Renal cortex interstitium (tissue), 11 donors: ENCODE data around the gene CEP85. TPM values are rescaled to one million over a fixed set of nuclear protein-coding genes. Genes with fewer than 3 reads are reported as not detected.
"Not testable (repeated sequence)": the region's sequence is repeated elsewhere in the genome, so short reads cannot be mapped to it uniquely, and the experiment has no call there.

Experiments
- DNase-seq, 11 donors: peaks; one replicate each; pipeline ENCODE4 v3.0.0-alpha.2; 2013; ENCODE audit warnings: low read depth in 9 of 11, low spot score in 4 of 11; ENCODE audit errors: extremely low read depth in 1 of 11
- polyA plus RNA-seq, 3 donors: library from polyadenylated mRNA; unstranded; fragments of 120-200 nt; gene quantifications; one replicate each; pipeline ENCODE4 v1.2.1, GENCODE V29; 2013; ENCODE audit not compliant: insufficient read length in 3 of 3

Gene CEP85
- polyA plus RNA-seq, 3 donors: 16.9 to 21.1 (median 17.9) TPM

DNA sequence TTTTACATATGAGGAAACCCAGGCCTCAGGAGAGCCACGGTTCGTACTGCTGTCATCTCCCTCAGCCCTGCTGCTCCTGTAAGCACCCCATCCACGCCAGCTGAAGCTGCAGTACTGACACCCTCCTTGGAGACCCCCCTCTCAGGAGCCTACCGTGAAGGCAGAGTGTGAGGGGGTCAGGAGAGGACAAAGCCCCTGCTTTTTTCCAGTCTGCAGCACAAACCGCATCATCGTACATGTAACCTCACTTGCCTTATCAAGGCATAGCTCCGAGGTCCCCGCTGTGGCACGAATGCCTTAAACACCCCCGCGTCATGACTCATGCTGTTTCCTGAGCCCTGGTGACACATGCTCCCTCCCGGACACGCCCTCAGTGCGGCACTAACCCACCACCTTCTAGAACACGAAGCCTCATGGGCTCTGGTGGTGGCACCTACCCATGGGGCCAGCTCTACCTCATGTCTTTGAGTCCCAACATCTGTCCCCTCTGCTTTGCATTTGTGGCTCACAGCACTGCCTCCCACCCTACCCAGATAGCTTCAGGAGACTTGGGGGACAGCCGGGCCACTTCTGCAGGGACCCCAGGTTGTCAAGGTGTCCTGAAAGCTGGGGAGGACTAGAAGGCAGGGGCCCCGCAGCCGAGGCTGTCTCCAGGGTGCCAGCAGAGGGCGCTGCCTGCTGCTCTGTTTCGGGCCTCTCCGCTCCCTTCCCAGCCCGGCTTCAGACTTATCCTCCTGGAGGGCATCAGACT lies 50.8 kb downstream of the CEP85 start:
- DNase-seq: no peak

DNA sequence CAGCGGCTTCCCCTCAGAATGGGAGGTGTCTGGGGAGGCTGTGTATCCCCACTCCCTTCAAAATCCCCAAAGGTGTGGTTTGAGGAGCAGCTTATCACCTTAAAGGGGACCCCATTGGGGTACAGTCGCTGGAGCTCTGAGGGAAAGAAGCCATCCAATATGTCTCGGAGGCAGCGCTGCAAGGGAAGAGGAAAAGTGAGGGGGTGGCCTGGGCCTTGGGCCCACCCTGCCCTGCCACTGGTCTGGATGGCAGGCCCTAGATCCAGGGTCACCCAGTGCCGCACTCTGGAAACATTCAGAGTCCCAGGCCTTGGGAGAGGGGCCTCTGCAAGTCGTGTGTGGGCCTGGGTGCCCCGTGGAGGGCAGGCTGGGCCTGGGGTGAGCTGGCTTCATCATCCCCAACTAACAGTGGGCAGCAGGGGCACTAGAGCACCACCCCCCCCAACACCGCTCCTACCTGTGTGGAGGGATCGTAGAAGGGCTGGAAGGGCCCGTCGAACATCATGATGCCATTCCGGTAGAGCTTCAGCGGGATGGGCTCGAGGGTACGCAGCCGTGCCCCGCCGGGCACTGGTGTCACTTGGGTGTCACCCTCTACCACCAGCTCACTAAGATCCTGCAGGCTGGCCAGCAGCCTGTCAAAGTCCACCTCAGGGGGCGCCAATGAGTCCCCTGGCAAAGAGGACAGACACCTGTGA lies 51.5 kb downstream of the CEP85 start:
- DNase-seq: no peak

DNA sequence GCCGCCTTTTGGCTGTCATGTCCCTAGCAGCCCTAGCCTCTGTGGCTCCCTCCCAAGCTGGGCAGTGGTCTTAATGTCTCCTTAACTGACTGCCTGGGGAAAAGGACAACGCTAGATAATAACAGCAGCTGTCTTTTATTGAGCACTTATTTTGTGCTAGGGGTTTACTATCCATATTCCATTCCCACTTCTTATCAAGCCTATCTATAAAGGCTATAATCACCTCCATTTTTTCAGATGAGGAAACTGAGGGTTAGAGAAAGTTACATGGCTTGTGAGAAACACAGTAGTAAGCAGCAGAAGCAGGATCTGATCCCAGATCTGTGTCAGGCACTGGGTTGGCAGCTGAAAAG lies 52.0 kb downstream of the CEP85 start:
- no peak for DNase-seq

DNA sequence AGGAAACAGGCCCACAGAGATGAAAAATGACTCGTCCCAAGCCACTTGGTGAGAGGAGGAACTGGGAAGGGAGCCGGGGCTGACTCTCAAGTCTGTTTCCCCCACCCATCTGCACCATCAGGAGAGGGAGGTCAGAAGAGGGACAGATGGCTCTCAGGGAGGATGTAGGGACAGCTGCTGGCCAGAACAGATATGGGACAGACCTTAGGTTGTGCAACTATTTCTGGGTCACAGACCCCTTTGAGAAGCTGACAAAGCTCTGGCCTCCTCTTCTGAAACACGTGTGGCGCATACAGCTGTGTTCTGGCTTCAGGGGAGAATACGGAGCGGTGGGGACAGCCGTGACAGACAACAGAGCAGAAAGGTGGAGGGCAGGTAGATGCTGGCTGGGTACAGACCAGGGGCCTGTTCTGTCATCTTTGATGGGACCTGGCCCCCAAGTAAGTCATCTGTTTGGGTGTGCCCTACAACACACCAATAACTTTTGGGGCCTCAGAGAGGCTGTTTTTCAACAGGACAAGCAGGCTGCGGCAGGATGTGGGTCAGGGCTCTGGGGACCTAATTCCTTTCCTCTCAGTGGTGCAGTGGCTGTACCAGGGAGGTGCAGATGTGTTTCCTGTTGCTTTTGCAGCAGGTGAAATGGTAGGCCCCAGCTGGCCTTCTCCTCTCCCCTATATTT lies 53.2 kb downstream of the CEP85 start:
- DNase-seq: no peak

DNA sequence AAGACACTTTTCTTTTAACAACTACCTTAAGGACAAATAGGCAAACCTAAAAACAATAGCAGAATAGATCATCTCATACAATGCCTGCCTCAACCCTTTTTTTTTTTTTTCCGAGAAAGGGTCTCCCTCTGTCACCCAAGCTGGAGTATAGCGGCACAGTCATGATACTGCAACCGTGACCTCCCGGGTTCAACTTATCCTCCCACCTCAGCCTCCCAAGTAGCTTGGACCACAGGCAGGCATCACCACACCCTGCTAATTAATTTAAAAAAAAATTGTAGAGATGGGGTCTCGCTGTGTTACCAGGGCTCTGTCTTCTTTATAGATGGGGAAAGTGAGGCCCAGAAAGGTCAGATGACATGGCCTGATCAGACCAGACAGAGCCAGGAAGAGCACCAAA lies 53.8 kb downstream of the CEP85 start:
- no peak for DNase-seq

DNA sequence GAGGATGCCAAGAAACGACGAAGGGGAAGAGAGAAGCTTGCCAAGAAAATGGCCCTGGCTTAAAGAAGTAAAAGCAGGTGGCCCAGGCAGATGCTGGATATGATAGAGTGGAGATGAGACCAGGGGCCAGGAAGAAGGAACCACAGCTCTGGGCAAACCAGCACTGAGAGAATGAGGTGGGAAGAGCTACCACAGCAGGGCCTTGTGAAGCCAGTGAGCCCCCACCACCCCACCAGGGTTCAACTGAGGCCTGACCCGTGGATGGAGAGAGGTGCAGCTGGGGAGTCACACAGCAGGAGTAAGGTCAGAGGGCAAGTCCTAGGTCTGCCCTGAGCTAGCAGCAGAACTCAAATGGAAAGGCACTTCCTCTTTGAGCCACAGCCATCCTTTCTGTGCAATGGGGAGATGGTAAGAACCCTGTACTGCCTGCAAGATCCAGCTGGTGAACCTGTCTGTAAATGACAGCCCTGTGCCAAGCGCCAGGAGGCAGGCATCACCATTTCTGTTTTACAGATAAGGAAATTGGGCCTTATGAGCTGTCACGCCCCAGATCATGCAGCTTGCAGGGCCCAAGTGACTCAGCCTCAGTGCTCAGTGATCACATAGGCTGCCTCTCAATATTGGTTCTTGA lies 54.4 kb downstream of the CEP85 start:
- no peak for DNase-seq

DNA sequence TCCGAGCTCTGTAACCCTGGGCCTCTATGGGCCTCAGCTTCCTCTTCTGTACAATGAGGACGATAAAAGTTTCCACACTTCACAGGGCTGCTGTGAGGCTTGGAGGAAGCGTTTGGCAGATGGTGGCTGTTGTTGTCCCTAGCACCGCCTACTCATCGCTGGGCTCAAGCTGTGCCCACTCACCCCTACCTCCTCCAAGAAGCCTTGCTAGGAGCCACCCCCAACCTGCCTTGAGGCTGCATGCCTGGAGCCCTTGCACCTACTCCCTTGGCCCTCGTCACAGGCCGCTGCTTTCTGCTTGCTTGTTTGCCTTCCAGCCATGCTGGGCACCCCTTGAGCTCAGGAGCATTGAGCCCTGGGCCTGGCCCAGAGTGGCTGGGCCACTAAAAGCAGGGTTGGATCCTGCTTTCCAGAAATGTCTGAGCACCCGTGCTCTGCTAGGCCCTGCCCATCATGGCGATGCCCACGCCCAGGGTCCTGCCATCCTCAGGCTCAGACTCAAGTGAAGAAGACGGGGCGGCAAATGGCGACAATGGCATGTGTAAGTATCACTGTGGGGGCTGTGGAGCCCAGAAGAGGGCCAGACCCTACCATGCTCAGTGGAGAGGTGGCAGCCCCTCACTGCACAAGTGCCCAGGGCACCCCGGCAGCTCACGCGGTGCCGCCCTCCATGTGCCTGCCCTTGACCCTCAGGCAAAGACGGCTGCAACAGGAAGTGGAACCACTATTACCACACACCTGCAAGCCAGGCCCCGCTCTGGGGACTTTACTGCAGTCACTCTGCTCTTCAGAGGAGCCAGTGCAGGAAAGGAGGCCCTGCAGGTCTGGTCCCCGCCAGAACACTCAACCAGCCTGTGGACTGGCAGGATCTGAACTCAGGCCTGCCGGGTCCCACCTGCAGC lies 55.4 kb downstream of the CEP85 start:
- DNase-seq: no peak

DNA sequence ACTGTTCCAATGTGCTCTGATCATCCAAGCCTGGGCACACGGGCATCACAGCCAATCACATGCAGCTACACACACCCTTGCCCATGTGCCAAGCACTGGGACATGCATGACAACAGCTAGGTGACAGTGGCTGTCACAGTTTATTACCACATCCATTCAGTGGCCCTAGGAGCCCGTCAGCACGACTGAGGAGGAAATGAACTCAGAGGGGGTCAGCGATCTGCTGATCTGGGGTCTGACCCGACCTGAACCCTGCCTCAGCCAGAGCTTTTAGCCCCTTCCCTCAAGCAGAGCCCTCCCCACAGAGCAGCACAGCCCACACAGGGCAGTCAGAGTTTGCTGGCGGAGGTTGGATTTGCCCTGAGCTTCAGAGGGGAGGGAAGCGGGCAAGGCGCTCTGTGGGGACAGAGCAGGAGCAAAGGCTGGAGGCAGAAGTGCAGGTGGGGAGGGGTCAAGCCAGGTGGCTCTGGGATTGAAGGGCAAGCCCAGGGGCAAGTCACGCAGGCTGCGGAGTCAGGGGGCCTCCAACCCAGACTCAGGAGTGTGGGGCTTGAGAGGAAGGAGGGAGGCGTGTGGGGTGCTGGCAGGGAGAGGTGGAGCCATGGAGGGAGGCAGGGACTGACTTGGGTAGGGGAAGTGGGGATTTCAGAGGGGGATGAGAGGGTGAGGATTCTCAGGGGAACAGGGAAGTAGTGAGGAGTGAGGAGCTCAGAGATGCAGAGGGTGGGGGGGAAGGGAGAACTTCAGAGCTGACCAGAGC lies 56.3 kb downstream of the CEP85 start:
- DNase-seq: no peak

DNA sequence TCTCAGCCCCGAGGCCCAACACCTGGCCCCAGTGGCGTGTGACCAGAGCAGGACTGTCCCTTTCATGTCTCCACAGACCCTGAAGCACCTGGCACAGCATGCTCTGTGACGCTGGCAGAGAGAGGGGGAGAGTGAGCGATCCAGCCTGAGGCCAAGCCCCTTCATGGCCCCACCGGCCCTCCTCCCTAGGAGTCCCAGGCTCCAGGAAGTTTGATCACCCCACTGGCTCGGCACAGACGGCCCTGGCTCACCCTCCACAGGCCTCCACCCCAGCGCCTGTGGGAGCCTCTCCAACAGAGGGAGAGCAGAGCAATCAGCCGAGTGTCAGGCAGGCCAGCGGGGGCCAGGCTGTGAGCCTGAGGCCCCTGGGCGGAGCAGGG lies 56.9 kb downstream of the CEP85 start:
- DNase-seq: no peak

DNA sequence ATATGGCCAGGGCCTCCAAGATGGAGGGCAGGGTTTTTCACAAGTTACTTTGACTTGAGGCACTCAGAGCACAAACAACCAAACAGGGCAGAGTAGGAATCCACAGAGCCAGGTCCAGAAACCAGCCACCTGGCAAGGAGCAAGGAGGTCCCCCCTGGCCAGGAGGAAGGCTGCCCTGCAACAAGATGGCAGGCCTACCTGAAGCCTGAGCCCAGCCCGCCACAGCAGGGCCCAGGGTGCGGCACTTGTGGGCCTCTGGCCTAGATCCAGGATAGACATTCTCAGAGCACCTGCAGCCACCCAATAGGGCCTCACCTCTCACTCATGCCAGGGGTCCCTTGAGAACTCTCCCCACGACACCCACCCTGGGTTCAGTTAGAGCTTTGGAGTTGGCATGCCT lies 57.4 kb downstream of the CEP85 start:
- DNase-seq: no peak

DNA sequence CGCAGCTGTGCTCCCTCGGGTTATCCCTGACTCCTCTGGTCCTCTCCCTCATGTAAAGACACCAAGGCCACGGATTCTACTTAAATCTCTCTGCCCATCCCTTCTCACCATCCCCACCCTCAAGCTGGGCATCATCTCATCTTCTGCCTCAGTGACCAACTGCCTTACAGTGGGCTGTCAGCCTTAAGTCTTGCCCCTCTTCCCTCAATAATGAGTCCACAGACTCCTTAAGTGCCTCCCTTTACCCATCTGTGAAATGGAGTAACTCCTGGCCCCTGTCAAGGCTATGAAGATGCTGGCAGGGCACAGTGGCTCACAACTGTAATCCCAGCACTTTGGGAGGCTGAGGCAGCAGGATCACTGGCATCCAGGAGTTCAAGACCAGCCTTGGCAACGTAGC lies 57.9 kb downstream of the CEP85 start:
- DNase-seq: no peak

DNA sequence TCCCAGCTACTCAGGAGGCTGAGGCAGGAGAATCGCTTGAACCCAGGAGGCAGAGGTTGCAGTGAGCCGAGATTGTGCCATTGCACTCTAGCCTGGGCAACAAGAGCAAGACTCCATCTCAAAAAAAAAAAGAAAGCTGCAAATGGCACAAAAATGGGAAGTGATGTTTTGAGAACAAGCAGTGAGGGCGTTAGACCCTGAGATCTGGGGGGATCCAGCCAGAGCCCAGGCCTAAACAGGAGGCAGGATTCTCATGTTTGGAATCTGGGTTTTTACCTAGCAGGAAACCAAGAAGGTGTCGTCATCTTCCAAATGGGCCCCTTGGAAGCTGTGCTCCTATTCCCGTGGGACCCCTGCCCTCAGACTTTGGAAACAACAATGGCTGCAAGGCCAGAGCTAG lies 58.7 kb downstream of the CEP85 start:
- not testable (repeated sequence) for DNase-seq

DNA sequence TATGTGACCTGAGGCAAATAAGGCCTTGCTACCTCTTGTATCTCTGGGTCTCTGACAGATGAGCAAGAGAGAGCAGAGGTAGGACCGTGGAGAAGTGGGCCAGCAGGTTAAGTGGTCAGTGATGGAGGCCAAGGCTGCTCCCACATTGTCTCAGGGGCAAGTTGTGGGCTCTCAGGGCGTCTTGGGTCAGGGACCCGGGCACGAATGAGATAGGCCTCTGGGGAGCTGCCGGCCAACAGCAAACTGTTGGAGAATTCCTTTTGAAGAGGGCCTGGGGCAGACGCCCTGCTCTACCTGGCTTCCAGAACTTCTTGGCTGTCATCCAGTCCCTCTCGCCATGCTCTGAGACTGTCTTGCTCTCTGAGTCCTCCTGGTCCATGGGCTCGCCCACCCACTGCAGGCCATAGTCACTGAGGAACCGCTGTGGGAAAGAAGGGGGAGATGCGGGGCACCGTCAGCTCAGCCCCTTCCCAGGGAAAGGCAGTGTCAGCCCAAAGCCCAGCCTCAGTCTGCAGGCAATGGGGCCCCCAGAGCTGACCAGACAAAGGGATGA lies 60.0 kb downstream of the CEP85 start:
- DNase-seq: no peak

DNA sequence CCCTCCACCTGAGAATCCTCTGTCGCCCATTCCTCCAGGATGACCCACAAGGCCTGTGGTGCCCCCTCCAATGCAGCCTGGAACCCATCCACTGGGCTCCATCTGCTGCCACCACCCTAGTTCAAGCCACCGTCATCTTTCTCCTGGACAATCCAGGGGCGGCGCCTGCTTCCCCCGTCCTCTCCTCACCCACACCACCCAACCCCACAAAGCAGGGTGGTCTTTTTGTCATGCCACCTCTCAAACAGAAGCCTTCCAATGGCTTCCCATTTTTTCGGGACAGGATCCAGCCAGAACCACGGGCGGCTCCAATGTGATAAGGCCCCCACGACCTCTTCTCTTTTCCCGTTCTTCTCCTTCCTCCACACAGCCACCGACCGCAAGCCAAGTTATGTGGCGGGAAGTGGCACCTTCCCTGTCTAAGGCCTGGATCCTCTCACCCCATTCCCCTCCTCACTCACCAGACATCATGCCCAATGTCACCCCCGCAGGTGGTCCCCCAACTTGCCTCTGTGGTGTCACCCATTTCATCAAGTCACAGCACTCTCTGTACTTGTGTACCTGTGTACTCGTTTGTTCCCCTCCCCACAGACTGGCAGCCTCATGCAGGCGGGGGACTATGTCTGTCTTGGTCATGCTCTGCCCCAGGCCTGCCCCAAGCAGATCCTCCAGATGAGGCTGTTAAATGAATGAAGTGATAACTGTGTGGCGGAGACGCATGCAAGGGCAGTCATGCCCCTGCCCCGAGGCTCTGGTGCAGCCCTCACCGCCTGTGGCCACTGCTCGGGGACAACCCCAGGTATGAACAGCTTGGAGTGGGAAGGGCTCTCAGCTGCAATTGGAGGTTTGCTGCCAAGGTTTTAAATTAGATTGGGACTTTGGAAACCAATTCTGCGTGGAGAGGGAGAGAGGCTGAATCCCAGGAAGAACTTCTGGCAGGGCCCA lies 61.5 kb downstream of the CEP85 start:
- no peak for DNase-seq

DNA sequence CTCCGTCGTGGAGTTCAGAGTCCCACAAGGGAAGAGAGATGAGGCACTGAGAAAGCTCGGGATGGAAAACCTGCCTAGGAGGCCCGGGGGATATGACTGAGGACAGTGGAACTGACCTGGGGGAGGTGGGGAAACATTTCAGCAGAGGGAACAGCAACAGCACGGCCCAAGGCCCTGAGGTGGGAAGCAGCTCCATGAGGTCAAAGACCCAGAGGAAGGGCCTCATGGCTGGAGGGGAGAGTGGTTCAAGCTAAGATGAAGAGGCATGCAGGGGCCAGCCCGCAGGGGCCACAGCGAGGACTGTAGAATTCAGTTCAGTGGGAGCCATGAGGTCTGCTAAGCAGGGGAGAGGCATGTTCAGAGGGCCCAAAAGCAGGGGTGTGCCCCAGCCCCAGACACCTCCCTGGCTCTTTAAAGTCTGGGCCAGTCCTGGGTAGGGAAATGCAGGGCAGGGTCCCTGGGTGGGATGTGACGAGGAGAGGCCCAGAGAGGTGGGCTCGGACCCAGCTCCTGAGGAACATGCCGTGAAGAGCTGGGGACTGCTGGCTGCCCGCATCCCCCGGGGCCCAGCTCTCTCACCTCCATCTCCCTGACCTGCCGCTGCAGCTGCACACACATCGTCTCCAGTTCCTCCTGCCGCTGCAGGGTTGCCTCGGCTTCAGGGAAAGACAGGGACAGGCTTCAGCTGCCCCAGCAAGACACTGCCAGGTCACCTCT lies 62.5 kb downstream of the CEP85 start:
- DNase-seq: no peak

DNA sequence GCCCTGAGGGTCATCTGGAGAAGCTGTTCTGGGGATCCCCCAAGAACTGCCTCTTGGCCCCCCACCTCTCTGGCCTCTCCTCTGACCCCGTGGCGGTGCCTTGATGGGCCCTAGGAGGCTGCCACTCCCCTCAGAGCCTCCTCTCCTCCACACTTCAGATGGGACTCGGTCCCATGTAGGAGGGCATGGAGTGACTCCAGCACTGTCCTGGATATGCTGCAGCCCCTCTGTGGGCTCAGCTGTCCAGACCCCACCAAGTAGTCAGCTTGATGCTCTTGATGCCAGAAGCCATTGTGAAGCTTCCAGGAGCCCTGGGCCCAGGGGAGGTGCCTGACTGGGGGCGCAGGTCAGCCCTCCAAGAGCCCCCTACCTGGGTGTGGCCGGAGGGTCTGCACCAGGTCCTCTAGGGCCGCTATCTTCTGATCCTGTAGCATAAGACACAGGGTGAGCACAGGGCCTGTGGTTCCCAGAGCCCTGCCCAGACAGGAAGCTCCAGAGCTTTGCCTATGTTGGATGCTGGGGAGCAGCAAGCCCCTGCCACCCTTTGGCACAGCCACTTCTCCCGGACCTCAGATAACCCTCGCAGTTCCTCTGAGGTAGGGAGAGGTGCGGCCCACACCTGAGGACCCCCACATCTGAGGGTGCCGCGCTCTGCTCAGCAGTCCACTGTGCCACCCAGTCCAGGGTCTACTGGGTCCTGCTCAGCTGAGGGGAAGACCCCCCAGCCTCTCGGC lies 63.2 kb downstream of the CEP85 start:
- DNase-seq: no peak
